ACHN (cell line): ENCODE data around the gene CC2D2A.
"Not testable (repeated sequence)": the region's sequence is repeated elsewhere in the genome, so short reads cannot be mapped to it uniquely, and the experiment has no call there.

Source experiments
- DNase-seq: peaks from one replicate; pipeline ENCODE4 v3.0.0-alpha.2; 2015
- in situ Hi-C: cut with HindIII; loops from 2 replicates; pipeline ENCODE4 v1.10.0; 2017; ENCODE audit warnings: low sequenced_read_pairs, low pct_ligation_motif_present, low pct_unique_long_range_greater_than_20kb

The CC2D2A gene

GRCh38 chr4:15502384-15502783 lies 32.7 kb downstream of the CC2D2A start:
- no peak for DNase-seq
- in situ Hi-C loops, result no loop called here

GRCh38 chr4:15504041-15504440 lies 34.4 kb downstream of the CC2D2A start:
- DNase-seq, result no peak
- in situ Hi-C loops, result no loop called here

DNA sequence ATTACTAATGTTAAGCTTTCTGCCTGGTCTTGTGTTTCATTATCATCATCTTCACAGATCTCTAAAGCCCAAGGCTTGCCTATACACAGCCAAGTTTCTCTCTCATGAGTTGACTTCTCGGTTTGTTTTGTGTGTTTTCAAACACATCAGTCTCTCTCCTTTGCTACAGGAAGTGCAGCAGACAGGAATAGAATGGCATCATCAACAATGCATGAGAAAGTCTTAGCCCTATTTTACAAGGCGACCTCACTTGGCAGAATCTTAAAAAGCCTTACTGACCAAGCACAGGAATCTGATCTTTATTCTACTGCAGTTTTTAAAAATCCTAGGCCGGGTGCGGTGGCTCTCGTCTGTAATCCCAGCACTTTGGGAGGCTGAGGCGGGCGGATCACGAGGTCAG lies 36.8 kb downstream of the CC2D2A start:
- DNase-seq, result no peak
- in situ Hi-C loops, result no loop called here

GRCh38 chr4:15507679-15508078 lies 38.0 kb downstream of the CC2D2A start:
- in situ Hi-C loops, result no loop called here

DNA sequence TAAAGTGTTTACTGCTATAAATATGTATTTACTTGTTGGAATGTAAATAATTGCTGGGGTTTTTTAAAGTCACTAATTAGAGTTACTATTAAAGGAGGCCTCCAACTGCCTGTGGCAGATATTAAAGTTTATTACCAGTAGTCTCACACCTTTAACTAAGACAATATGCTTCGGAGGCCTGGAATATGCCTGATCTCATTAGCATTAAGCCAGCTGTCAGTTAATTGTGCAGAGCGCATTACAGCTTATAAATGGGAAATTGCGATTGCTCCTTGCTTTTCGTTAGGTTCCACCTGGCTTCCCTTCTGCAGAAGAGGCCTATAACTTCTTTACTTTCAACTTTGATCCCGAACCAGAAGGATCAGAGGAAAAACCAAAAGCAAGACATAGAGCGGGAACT lies 41.3 kb downstream of the CC2D2A start:
- in situ Hi-C loops, result no loop called here
- DNase-seq, result no peak

More at GRCh38 chr4:15507679-15508078, 38.0 kb downstream of the CC2D2A start:
- no peak for DNase-seq

DNA sequence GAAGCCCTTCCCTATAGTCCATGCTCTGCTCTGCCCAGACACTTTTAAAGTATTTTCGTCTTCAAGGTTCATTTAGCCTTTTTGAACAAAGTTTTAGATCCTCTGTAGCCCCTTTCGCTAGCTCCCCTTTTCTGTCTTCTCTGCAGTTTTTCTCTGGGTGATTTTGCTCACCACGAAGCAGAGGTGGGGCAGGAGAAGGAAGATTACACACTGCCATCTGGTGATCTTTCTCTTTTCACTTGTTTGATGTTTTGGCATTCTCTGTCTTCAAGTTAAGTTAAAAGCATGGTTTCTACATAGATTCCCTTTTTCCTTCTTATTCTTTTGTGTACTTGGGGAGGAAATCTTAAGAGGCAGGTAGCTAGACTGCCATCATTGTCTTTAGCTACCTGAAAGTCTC lies 43.9 kb downstream of the CC2D2A start:
- in situ Hi-C loops, result no loop called here
- DNase-seq, result no peak

GRCh38 chr4:15515106-15515505 lies 45.4 kb downstream of the CC2D2A start:
- DNase-seq, result no peak
- in situ Hi-C loops, result no loop called here

DNA sequence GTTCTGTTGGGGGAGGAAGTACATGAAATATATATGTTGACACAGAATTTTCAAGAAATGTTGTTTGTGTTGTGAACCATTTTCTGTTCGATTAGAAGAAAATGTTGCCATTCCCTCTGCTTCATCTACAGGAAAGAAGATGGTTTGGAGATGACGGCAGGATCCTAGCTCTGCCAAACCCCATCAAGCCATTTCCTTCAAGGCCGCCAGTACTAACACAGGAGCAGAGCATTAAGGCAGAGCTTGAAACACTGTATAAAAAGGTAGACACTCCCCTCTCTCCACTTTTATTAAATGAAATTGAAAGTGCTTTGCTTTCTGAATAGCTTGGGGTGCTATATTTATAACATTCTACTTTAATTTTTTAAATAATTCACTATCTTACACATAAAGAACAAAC lies 46.8 kb downstream of the CC2D2A start:
- in situ Hi-C loops, result no loop called here
- DNase-seq, result no peak

- in situ Hi-C loops, DNase-seq: not testable (repeated sequence)
Measured at GRCh38 chr4:15517681-15518080, 48.0 kb downstream of the CC2D2A start.

DNA sequence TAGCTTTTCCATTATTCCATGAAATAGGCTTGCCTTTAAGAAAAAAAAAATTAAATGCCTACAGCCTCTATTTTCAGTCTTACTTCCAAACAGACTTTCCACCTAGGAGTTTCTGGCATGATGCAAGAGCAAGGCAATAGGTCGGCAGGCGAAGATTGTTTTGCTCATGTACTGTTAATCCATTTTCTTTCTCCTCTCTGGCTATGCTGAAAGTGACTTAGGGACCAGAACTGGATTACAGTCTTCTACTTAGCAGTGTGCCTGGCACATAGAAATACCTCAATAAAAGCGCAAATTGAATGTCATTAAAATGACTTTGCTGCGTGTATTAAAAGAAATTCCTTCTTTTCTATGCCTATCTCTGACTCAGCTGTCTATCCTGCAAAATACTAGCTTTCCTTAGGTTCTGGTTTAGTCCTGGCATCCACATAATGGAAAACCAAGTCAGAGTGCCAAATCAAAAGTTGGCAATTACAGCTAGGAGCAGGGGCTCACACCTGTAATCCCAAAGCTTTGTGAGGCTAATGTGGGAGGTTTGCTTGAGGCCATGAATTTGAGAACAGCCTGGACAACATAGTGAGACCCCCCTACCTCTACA lies 51.9 kb downstream of the CC2D2A start:
- no peak for DNase-seq
- in situ Hi-C loops, result no loop called here

DNA sequence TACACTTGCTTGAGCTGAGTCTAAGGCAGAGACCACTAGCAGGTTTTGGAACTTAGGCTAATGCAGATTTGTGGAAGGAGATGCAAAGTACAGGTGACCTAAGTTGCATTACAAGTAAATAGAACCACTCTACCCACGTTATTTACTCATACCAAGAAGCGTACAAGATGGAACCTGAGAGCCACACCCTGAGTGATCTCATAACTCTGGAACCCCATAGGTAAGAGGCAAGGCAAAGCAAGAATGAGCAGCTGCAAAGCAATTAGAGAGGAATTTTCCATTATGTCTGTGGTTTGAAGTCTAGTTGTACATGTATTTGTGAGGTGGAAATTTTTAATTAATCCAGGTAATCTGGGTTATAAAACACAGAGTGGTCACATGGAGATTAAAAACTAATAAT lies 55.4 kb downstream of the CC2D2A start:
- in situ Hi-C loops, result no loop called here
- DNase-seq, result no peak

- in situ Hi-C loops, result no loop called here
- no peak for DNase-seq
Measured at GRCh38 chr4:15526924-15527592, 57.4 kb downstream of the CC2D2A start.

- in situ Hi-C loops, result no loop called here
Measured at GRCh38 chr4:15531792-15532191, 62.1 kb downstream of the CC2D2A start.

GRCh38 chr4:15533817-15534216 lies 64.1 kb downstream of the CC2D2A start:
- in situ Hi-C loops, result no loop called here
- DNase-seq, result no peak

More at GRCh38 chr4:15531792-15532191, 62.1 kb downstream of the CC2D2A start:
- DNase-seq, result no peak

DNA sequence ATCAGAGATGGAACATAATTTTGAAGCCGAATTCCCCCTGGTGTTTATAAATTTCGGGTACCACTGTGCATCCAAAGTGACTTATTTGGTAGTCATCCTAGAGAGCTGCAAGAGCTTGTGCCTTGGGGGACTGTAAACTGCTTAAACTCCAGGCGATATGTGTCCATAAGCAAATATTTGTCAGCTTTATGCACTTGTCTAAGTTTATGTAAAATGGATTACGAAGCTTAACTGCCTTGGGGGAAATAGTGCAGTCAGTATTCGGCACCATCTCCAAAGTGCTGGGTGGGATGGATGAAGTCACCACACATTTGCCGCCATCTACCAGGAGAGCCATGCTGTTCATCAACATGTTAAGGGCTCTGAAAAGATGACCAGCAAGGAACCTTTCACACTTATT lies 65.9 kb downstream of the CC2D2A start:
- DNase-seq, result no peak
- in situ Hi-C loops, result no loop called here

GRCh38 chr4:15536552-15537499 lies 67.1 kb downstream of the CC2D2A start:
- in situ Hi-C loops, result no loop called here
- DNase-seq, result no peak

GRCh38 chr4:15541941-15542340 lies 72.3 kb downstream of the CC2D2A start:
- DNase-seq, result no peak
- in situ Hi-C loops, result no loop called here

GRCh38 chr4:15542760-15543159 lies 73.1 kb downstream of the CC2D2A start:
- DNase-seq, result no peak
- in situ Hi-C loops, result no loop called here

DNA sequence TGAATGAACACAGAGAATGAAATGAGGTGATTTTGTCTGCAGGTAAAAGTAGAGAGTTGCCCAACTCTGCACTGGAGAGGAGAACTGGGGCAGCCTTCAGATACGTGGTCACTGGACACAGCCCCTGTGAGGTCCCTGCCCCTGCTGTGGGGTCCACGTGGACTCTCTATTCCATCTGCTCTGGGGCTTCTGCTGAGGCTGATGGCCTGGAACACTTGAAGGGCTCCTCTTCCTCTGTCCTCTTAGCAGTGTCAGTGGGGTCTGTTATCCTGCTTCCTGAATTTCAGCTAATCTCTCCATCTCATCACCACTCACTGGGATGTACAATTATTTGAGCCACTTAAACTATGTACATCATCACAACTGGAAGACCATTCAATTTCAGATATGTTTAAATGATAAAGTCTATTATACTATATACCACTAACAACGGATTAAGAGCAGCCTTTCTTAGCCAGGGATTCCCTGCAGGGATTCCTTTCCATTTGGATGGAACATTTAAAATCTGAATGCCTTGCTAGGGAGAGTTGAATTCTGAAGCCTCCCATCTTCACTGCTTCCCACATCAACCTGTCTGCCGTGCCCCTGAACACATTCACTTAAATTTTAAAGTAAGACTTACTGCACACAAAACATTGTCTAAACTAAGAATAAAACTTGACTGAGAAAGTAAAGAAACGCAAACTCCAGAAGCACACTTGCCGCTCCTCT lies 74.0 kb downstream of the CC2D2A start:
- in situ Hi-C loops, result no loop called here
- DNase-seq, result no peak
